Astrocyte of the hippocampus (primary cell): Measurements from ENCODE around the gene PTPN3.
A peak's percentile ranks its signal among the peaks of the same experiment; 100 is the strongest.

Source experiments
- DNase-seq: peaks from one replicate; pipeline ENCODE4 v3.0.0; 2011; ENCODE audit warnings: low read depth, low spot score

PTPN3 gene

GRCh38 chr9:109506097-109506712 lies 8.1 kb upstream of the PTPN3 start:
- no peak for DNase-seq

- no peak for DNase-seq
Measured at GRCh38 chr9:109504689-109505088, 6.6 kb upstream of the PTPN3 start.

GRCh38 chr9:109500421-109500974 lies 2.4 kb upstream of the PTPN3 start:
- DNase-seq = no peak

- DNase-seq = peak; percentile 73
Measured at GRCh38 chr9:109499631-109500410, 1.7 kb upstream of the PTPN3 start.

- no peak for DNase-seq
Measured at GRCh38 chr9:109499093-109499630, 1.1 kb upstream of the PTPN3 start.

- DNase-seq = peak; percentile 49
Measured at GRCh38 chr9:109497226-109498153, 617 bp downstream of the PTPN3 start.

- no peak for DNase-seq
Measured at GRCh38 chr9:109496841-109497225, 1.3 kb downstream of the PTPN3 start.

- DNase-seq = no peak
Measured at GRCh38 chr9:109496218-109496617, 1.9 kb downstream of the PTPN3 start.

- DNase-seq = no peak
Measured at GRCh38 chr9:109493648-109494047, 4.5 kb downstream of the PTPN3 start.

GRCh38 chr9:109491590-109491989 lies 6.5 kb downstream of the PTPN3 start:
- no peak for DNase-seq

- DNase-seq = no peak
Measured at GRCh38 chr9:109488791-109489492, 9.2 kb downstream of the PTPN3 start.

GRCh38 chr9:109488351-109488750 lies 9.8 kb downstream of the PTPN3 start:
- DNase-seq = no peak

- peak; percentile 63 for DNase-seq
Measured at GRCh38 chr9:109487247-109487646, 10.9 kb downstream of the PTPN3 start.

GRCh38 chr9:109483744-109484429 lies 14.2 kb downstream of the PTPN3 start:
- no peak for DNase-seq

GRCh38 chr9:109482391-109482916 lies 15.7 kb downstream of the PTPN3 start:
- no peak for DNase-seq

- DNase-seq = peak; percentile 51
Measured at GRCh38 chr9:109481856-109482255, 16.3 kb downstream of the PTPN3 start.

- DNase-seq = no peak
Measured at GRCh38 chr9:109479822-109480221, 18.3 kb downstream of the PTPN3 start.

- DNase-seq = no peak
Measured at GRCh38 chr9:109478665-109479380, 19.3 kb downstream of the PTPN3 start.

GRCh38 chr9:109478051-109478563 lies 20.0 kb downstream of the PTPN3 start:
- DNase-seq = no peak
